Activated naive CD4-positive, alpha-beta T cell treated with anti-CD3 and anti-CD28 coated beads for 36 hours (primary cell): ENCODE data around the gene KLF11. TPM values are rescaled to one million over a fixed set of nuclear protein-coding genes. Genes with fewer than 3 reads are reported as not detected.
"Not testable (repeated sequence)": the region's sequence is repeated elsewhere in the genome, so short reads cannot be mapped to it uniquely, and the experiment has no call there.

Source experiments
- CTCF ChIA-PET: fragments of 350-600 bp; sonication (Branson Sonifier 250); formaldehyde crosslinking; loops from one replicate; lab custom pipeline; 2021; ENCODE audit warnings: antibody characterized with exemption; lab: Charles Lee
- DNase-seq: peaks from one replicate; pipeline ENCODE4 v3.0.0-alpha.2; 2020
- H3K27ac Mint-ChIP-seq: one replicate; pipeline ENCODE4 v1.8.0; 2021; ENCODE audit warnings: mild to moderate bottlenecking, mixed read lengths
- H3K27me3 Mint-ChIP-seq: one replicate; pipeline ENCODE4 v1.8.0; 2021; ENCODE audit warnings: low read depth, mixed read lengths
- H3K36me3 Mint-ChIP-seq: one replicate; pipeline ENCODE4 v1.8.0; 2021; ENCODE audit warnings: low read depth, mixed read lengths
- H3K4me1 Mint-ChIP-seq: one replicate; pipeline ENCODE4 v1.8.0; 2021; ENCODE audit warnings: low read depth, mixed read lengths
- H3K4me3 Mint-ChIP-seq: one replicate; pipeline ENCODE4 v1.8.0; 2021; ENCODE audit warnings: mild to moderate bottlenecking, moderate library complexity, mixed read lengths
- H3K9me3 Mint-ChIP-seq: one replicate; pipeline ENCODE4 v1.8.0; 2021; ENCODE audit warnings: mixed read lengths
- intact Hi-C: fragments of 100-400 bp; cut with micrococcal nuclease; formaldehyde crosslinking; loops from one replicate; pipeline ENCODE4 v1.15.1; 2023
- total RNA-seq, 2 experiments: library from RNA; stranded (reverse); gene quantifications; one replicate each; pipeline ENCODE4 v1.2.3, GENCODE V29; 2021

KLF11 gene
- total RNA-seq, 2 experiments from 2014 or later: 3.0 to 3.1 TPM

DNA sequence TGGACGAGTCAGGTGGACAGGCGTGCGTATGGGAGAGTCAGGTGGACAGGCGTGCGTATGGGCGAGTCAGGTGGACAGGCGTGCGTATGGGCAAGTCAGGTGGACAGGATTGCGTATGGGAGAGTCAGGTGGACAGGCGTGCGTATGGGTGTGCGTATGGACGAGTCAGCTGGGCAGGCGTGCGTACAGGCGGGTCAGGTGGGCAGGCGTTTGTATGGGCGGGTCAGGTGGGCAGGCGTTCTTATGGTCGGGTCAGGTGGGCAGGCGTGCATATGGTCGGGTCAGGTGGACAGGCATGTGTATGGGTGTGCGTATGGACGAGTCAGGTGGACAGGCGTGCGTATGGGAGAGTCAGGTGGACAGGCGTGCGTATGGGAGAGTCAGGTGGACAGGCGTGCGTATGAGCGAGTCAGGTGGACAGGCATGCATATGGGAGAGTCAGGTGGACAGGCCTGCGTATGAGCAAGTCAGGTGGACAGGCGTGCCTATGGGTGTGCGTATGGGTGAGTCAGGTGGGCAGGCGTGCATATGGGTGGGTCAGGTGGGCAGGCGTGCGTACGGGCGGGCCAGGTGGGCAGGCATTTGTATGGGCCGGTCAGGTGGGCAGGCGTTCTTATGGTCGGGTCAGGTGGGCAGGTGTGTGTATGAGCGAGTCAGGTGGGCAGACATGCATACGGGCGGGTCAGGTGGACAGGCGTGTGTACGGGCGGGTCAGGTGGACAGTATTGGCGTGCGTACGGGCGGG is 32.3 kb upstream of the KLF11 start:
- H3K36me3 Mint-ChIP-seq, H3K27ac Mint-ChIP-seq, H3K9me3 Mint-ChIP-seq, intact Hi-C loops, H3K4me1 Mint-ChIP-seq, DNase-seq, H3K4me3 Mint-ChIP-seq, CTCF ChIA-PET: not testable (repeated sequence)
- peaks cover 24% of the 10 kb centered on the region for H3K27me3 Mint-ChIP-seq

DNA sequence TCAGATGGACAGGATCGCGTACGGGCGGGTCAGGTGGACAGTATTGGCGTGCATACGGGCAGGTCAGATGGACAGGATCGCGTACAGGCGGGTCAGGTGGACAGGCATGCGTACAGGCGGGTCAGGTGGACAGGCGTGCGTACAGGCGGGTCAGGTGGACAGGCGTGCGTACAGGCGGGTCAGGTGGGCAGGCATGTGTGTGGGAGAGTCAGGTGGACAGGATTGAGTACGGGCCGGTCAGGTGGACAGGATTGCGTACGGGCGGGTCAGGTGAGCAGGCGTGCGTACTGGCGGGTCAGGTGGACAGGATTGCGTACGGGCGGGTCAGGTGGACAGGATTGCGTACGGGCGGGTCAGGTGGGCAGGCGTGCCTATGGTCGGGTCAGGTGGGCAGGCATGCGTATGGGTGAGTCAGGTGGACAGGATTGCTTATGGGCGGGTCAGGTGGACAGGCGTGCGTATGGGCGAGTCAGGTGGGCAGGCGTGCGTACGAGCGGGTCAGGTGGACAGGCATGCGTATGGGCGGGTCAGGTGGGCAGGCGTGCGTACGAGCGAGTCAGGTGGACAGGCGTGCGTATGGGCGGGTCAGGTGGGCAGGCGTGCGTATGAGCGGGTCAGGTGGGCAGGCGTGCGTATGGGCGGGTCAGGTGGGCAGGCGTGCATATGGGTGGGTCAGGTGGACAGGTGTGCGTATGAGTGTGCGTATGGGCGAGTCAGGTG is 31.6 kb upstream of the KLF11 start:
- H3K4me1 Mint-ChIP-seq, DNase-seq, H3K36me3 Mint-ChIP-seq, CTCF ChIA-PET, H3K9me3 Mint-ChIP-seq, intact Hi-C loops, H3K27ac Mint-ChIP-seq, H3K4me3 Mint-ChIP-seq: not testable (repeated sequence)
- H3K27me3 Mint-ChIP-seq: peaks cover 19% of the 10 kb centered on the region

DNA sequence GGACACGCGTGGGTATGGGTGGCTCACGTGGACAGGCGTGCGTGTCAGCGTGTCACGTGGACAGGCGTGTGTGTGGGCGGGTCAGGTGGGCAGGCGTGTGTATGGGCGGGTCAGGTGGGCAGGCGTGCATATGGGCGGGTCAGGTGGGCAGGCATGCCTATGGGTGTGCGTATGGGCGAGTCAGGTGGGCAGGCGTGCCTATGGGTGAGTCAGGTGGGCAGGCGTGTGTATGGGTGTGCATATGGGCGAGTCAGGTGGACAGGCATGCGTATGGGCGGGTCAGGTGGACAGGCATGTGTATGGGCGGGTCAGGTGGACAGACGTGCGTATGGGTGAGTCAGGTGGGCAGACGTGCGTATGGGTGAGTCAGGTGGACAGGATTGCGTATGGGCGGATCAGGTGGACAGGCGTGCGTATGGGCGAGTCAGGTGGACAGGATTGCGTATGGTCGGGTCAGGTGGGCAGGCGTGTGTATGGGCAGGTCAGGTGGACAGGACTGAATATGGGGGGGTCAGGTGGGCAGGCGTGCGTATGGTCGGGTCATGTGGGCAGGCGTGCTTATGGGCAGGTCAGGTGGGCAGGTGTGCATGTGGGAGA is 30.9 kb upstream of the KLF11 start:
- H3K9me3 Mint-ChIP-seq, H3K4me3 Mint-ChIP-seq, H3K4me1 Mint-ChIP-seq, intact Hi-C loops, DNase-seq, H3K36me3 Mint-ChIP-seq, H3K27ac Mint-ChIP-seq, CTCF ChIA-PET: not testable (repeated sequence)
- H3K27me3 Mint-ChIP-seq: peaks cover 14% of the 10 kb centered on the region

DNA sequence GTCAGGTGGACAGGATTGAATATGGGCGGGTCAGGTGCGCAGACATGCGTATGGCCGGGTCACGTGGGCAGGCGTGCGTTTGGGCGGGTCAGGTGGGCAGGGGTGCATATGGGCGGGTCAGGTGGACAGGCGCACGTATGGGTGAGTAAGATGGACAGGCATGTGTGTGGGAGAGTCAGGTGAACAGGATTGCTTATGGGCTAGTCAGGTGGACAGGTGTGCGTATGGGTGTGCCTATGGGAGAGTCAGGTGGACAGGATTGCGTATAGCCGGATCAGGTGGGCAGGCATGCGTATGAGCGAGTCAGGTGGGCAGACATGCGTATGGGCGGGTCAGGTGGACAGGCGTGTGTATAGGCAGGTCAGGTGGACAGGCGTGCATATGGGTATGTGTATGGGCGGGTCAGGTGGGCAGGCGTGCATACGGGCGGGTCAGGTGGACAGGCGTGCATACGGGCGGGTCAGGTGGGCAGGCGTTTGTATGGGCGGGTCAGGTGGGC is 30.3 kb upstream of the KLF11 start:
- intact Hi-C loops: no loop called here
- DNase-seq: no peak
- H3K4me1 Mint-ChIP-seq: no peaks in the 10 kb centered on the region
- no peak overlapping the region for H3K4me3 Mint-ChIP-seq
- H3K36me3 Mint-ChIP-seq: no peaks in the 10 kb centered on the region
- peaks cover 9% of the 10 kb centered on the region for H3K9me3 Mint-ChIP-seq
- peaks cover 10% of the 10 kb centered on the region for H3K27me3 Mint-ChIP-seq
- CTCF ChIA-PET: no interaction called here
- H3K27ac Mint-ChIP-seq: no peak overlapping the region

DNA sequence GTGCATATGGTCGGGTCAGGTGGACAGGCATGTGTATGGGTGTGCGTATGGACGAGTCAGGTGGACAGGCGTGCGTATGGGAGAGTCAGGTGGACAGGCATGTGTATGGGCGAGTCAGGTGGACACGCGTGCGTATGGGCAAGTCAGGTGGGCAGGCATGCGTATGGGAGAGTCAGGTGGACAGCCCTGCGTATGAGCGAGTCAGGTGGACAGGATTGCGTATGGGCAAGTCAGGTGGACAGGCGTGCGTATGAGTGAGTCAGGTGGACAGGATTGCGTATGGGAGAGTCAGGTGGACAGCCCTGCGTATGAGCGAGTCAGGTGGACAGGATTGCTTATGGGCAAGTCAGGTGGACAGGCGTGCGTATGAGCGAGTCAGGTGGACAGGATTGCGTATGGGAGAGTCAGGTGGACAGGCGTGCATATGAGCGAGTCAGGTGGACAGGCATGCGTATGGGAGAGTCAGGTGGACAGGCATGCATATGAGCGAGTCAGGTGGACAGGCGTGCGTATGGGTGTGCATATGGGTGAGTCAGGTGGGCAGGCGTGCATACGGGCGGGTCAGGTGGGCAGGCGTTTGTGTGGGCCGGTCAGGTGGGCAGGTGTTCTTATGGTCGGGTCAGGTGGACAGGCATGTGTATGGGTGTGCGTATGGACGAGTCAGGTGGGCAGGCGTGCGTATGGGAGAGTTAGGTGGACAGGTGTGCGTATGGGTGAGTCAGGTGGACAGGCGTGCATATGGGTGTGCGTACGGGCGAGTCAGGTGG is 29.5 kb upstream of the KLF11 start:
- H3K4me3 Mint-ChIP-seq, H3K36me3 Mint-ChIP-seq, intact Hi-C loops, H3K27me3 Mint-ChIP-seq, DNase-seq, H3K9me3 Mint-ChIP-seq, CTCF ChIA-PET, H3K27ac Mint-ChIP-seq, H3K4me1 Mint-ChIP-seq: not testable (repeated sequence)

DNA sequence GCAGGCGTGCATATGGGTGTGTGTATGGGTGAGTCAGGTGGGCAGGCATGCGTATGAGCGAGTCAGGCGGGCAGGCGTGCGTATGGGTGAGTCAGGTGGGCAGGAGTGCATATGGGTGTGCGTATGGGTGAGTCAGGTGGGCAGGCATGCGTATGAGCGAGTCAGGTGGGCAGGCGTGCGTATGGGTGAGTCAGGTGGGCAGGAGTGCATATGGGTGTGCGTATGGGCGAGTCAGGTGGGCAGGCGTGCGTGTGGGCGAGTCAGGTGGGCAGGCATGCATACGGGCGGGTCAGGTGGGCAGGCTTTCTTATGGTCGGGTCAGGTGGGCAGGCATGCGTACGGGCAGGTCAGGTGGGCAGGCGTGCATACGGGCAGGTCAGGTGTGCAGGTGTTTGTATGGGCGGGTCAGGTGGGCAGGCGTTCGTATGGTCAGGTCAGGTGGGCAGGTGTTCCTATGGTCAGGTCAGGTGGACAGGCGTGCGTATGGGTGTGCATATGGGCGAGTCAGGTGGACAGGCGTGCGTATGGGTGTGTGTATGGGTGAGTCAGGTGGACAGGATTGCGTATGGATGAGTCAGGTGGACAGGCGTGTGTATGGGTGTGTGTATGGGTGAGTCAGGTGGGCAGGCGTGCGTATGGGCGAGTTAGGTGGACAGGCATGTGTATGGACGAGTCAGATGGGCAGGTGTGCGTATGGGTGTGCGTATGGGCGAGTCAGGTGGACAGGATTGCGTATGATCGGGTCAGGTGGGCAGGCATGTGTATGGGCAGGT is 28.7 kb upstream of the KLF11 start:
- no peak overlapping the region for H3K27ac Mint-ChIP-seq
- no peaks in the 10 kb centered on the region for H3K36me3 Mint-ChIP-seq
- intact Hi-C loops: no loop called here
- no peak overlapping the region for H3K4me3 Mint-ChIP-seq
- no peaks in the 10 kb centered on the region for H3K4me1 Mint-ChIP-seq
- peaks cover 9% of the 10 kb centered on the region for H3K9me3 Mint-ChIP-seq
- DNase-seq: no peak
- peaks cover 2% of the 10 kb centered on the region for H3K27me3 Mint-ChIP-seq
- CTCF ChIA-PET: no interaction called here

DNA sequence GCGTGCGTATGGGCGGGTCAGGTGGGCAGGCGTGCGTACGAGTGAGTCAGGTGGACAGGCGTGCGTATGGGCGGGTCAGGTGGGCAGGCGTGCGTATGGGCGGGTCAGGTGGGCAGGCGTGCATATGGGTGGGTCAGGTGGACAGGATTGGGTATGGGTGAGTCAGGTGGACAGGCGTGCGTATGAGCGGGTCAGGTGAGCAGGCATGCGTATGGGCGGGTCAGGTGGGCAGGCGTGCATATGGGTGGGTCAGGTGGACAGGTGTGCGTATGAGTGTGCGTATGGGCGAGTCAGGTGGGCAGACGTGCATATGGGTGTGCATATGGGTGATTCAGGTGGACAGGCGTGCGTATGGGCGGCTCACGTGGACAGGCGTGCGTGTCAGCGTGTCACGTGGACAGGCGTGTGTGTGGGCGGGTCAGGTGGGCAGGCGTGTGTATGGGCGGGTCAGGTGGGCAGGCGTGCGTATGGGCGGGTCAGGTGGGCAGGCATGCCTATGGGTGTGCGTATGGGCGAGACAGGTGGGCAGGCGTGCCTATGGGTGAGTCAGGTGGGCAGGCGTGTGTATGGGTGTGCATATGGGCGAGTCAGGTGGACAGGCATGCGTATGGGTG is 27.9 kb upstream of the KLF11 start:
- H3K9me3 Mint-ChIP-seq, DNase-seq, H3K4me3 Mint-ChIP-seq, intact Hi-C loops, H3K36me3 Mint-ChIP-seq, H3K27me3 Mint-ChIP-seq, H3K4me1 Mint-ChIP-seq, H3K27ac Mint-ChIP-seq, CTCF ChIA-PET: not testable (repeated sequence)

DNA sequence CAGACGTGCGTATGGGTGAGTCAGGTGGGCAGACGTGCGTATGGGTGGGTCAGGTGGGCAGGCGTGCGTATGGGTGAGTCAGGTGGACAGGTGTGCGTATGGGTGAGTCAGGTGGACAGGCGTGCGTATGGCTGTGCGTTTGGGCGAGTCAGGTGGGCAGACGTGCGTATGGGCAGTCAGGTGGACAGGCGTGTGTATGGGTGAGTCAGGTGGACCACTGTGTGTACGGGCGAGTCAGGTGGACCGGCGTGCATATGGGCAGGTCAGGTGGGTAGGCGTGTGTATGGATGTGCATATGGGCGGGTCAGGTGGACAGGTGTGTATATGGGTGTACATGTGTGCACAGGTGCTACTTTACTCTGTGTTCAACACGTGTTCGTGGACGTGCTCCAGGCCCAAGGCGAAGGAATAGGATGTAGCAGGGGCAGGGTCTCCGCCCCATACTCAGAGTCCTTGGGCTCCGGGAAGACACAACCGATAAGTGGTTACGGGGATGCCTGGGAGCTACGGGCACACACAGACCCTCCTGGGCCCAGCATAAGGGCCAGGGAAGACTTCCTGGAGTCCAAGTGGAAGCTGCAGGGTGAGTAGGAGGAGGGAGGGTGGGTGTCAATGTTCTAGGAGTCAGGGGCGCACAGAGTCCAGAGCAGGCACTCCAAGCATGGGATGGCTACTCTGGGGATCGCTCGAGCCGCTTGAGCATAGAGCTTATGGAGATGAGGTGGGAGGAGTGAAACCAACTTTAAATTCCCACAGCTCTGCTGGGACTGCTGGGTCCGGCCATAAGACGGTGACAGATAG is 27.1 kb upstream of the KLF11 start:
- no peak for DNase-seq
- no peaks in the 10 kb centered on the region for H3K27me3 Mint-ChIP-seq
- intact Hi-C loops: no loop called here
- no peaks in the 10 kb centered on the region for H3K4me1 Mint-ChIP-seq
- H3K9me3 Mint-ChIP-seq: peaks cover 9% of the 10 kb centered on the region
- no peaks in the 10 kb centered on the region for H3K36me3 Mint-ChIP-seq
- CTCF ChIA-PET: no interaction called here
- no peak overlapping the region for H3K27ac Mint-ChIP-seq
- no peak overlapping the region for H3K4me3 Mint-ChIP-seq

DNA sequence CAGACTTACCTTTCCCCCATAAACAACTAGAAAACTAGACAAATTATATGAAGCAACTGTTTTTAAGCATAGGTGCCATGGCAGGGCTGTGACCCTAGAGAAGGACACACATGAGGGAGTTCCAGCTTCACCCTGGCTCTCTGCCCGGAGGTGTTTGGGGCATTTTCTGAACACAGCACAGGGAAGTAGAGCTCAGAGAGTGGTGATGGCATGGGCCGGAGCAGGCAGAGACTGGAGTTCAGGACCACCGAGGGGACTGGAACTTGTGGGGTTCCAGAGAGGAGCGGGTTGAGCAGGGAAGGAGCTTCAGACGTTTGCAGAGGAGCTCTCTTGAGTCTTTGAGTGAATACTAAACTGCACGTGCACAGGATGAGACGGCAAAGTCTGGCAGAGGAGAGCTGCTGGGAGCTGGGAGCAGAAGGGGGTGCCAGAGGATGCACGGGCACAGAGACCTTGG is 26.5 kb upstream of the KLF11 start:
- Mint-ChIP-seq H3K4me3 (no peak overlapping the region), H3K9me3 (peaks cover 9% of the 10 kb centered on the region), H3K36me3 (no peaks in the 10 kb centered on the region), H3K27me3 (no peaks in the 10 kb centered on the region), H3K27ac (no peak overlapping the region), H3K4me1 (no peaks in the 10 kb centered on the region)
- DNase-seq: no peak
- CTCF ChIA-PET: no interaction called here
- intact Hi-C loops: no loop called here

DNA sequence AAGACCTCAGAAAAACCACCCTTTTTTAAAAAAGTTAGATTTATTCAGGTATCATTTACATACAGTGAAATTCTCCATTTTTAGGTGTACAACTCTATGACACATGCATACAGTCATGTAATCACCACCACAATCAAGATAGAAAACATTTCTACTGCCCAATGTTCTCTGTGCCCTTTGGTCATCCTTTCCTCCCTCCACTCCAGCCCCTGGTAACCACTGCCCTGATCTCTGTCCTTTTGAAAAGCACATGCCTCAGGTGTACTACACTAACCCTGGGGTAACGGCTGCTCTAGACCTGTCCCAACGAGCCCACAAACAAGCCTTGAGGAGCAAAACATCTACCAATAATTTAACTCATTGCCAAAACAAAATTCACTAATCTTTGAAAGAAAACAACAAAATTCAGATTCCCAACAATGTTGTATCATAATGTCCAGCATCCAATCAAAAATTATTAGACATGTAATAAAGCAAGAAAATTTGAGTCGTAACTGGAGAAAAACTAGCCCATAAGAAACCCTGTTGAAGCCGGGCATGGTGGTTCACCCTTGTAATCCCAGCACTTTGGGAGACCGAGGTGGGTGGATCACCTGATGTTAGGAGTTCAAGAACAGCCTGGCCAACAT is 25.9 kb upstream of the KLF11 start:
- intact Hi-C loops: no loop called here

More for the DNA sequence above, 25.9 kb upstream of the KLF11 start:
- Mint-ChIP-seq H3K4me3 (no peak overlapping the region), H3K27ac (no peak overlapping the region), H3K36me3 (no peaks in the 10 kb centered on the region), H3K27me3 (no peaks in the 10 kb centered on the region), H3K4me1 (no peaks in the 10 kb centered on the region), H3K9me3 (peaks cover 9% of the 10 kb centered on the region)
- CTCF ChIA-PET: interaction anchor here (1.1 kb wide), 1 partner anchor 203 kb away, joined by 4 read pairs; no protein-coding TSS in a partner anchor
- DNase-seq: no peak
